Mesenchymal stem cell (in vitro differentiated cells and primary cell): ENCODE measurements around the gene KCNK17.
"Not testable (repeated sequence)": the region's sequence is repeated elsewhere in the genome, so short reads cannot be mapped to it uniquely, and the experiment has no call there.

Source experiments
- DNase-seq: peaks from one replicate; pipeline ENCODE4 v3.0.0-alpha.2; 2013
- H2AFZ ChIP-seq: one replicate; pipeline ENCODE4 v1.6.1; 2013; ENCODE audit warnings: low read depth, mild to moderate bottlenecking, control low read depth, inconsistent platforms, low read length, moderate library complexity
- H2AK5ac ChIP-seq: 2 replicates; pipeline ENCODE4 v1.6.1; 2013; ENCODE audit warnings: low read length, moderate library complexity, mild to moderate bottlenecking, inconsistent platforms; ENCODE audit not compliant: severe bottlenecking
- H2BK120ac ChIP-seq: one replicate; pipeline ENCODE4 v1.6.1; 2013; ENCODE audit warnings: low read depth, mild to moderate bottlenecking, inconsistent platforms, low read length, moderate library complexity
- H2BK12ac ChIP-seq, 2 experiments: one replicate each; pipeline ENCODE4 v1.6.1; 2013; ENCODE audit warnings: inconsistent platforms in 2 of 2, low read length in 2 of 2, mild to moderate bottlenecking in 2 of 2, moderate library complexity in 2 of 2, control low read depth in 1 of 2
- H2BK15ac ChIP-seq: one replicate; pipeline ENCODE4 v1.6.1; 2013; ENCODE audit warnings: mild to moderate bottlenecking, low read depth, inconsistent platforms; ENCODE audit not compliant: poor library complexity, severe bottlenecking
- H2BK5ac ChIP-seq: 2 replicates; pipeline ENCODE4 v1.6.1; 2013; ENCODE audit warnings: low read depth, mild to moderate bottlenecking, low read length, control low read depth, inconsistent platforms; ENCODE audit not compliant: poor library complexity, severe bottlenecking
- H3K14ac ChIP-seq, 2 experiments: one replicate each; pipeline ENCODE4 v1.6.1; 2013; ENCODE audit warnings: inconsistent platforms in 2 of 2, low read length in 2 of 2, control low read depth in 1 of 2, mild to moderate bottlenecking in 1 of 2, moderate library complexity in 1 of 2
- H3K18ac ChIP-seq, 2 experiments: one replicate each; pipeline ENCODE4 v1.6.1; 2013; ENCODE audit warnings: inconsistent platforms in 2 of 2, low read length in 2 of 2, control low read depth in 1 of 2, low read depth in 1 of 2, mild to moderate bottlenecking in 1 of 2
- H3K23ac ChIP-seq, 2 experiments: one replicate each; pipeline ENCODE4 v1.6.1; 2013; ENCODE audit warnings: inconsistent platforms in 2 of 2, low read length in 2 of 2, mild to moderate bottlenecking in 2 of 2, moderate library complexity in 2 of 2, control low read depth in 1 of 2
- H3K27ac ChIP-seq: 2 replicates; pipeline ENCODE4 v1.5.1; 2013; ENCODE audit warnings: mild to moderate bottlenecking, moderate library complexity, low read length, control low read depth, inconsistent platforms; ENCODE audit not compliant: poor library complexity, severe bottlenecking
- H3K27me3 ChIP-seq, 2 experiments: 2 replicates each; pipeline versions ENCODE4 v1.6.1 to v1.7.0; 2013; ENCODE audit warnings: low read length in 2 of 2, mild to moderate bottlenecking in 2 of 2, moderate library complexity in 2 of 2, control low read depth in 1 of 2, inconsistent platforms in 1 of 2; ENCODE audit not compliant: control insufficient read depth in 1 of 2, insufficient read depth in 1 of 2
- H3K36me3 ChIP-seq, 2 experiments: 2 replicates each; pipeline versions ENCODE4 v1.6.1 to v1.7.0; 2013; ENCODE audit warnings: low read length in 2 of 2, control low read depth in 1 of 2, inconsistent platforms in 1 of 2, low read depth in 1 of 2, mild to moderate bottlenecking in 1 of 2; ENCODE audit not compliant: insufficient read depth in 2 of 2, control insufficient read depth in 1 of 2
- H3K4ac ChIP-seq, 2 experiments: one replicate each; pipeline ENCODE4 v1.6.1; 2013; ENCODE audit warnings: inconsistent platforms in 2 of 2, low read length in 2 of 2, mild to moderate bottlenecking in 2 of 2, moderate library complexity in 2 of 2, control low read depth in 1 of 2, low read depth in 1 of 2
- H3K4me1 ChIP-seq: 2 replicates; pipeline ENCODE4 v1.6.1; 2013; ENCODE audit warnings: low read depth, low read length, control low read depth; ENCODE audit not compliant: control insufficient read depth, insufficient read depth
- H3K4me2 ChIP-seq: 2 replicates; pipeline ENCODE4 v1.6.1; 2013; ENCODE audit warnings: low read length, mild to moderate bottlenecking, inconsistent platforms; ENCODE audit not compliant: poor library complexity, severe bottlenecking
- H3K4me3 ChIP-seq, 2 experiments: 2 replicates each; pipeline versions ENCODE4 v1.5.1 to v1.7.0; 2013; ENCODE audit warnings: low read length in 2 of 2, mild to moderate bottlenecking in 2 of 2, control low read depth in 1 of 2, low read depth in 1 of 2; ENCODE audit not compliant: insufficient read depth in 1 of 2
- H3K79me1 ChIP-seq: replicated peaks from 2 replicates; pipeline ENCODE4 v1.6.1; 2013; ENCODE audit warnings: mild to moderate bottlenecking, control low read depth, low read length, inconsistent platforms; ENCODE audit not compliant: poor library complexity, severe bottlenecking
- H3K9ac ChIP-seq: 2 replicates; pipeline ENCODE4 v1.7.0; 2013; ENCODE audit warnings: mild to moderate bottlenecking, low read length, moderate library complexity
- H3K9me3 ChIP-seq: 2 replicates; pipeline ENCODE4 v1.7.0; 2013; ENCODE audit warnings: mild to moderate bottlenecking, low read length; ENCODE audit not compliant: control insufficient read depth
- H4K8ac ChIP-seq: one replicate; pipeline ENCODE4 v1.6.1; 2013; ENCODE audit warnings: inconsistent platforms, mild to moderate bottlenecking, low read length, moderate library complexity
- H4K91ac ChIP-seq: one replicate; pipeline ENCODE4 v1.6.1; 2013; ENCODE audit warnings: mild to moderate bottlenecking, low read length, inconsistent platforms
- WGBS: methylation state at CpG from one replicate; pipeline ENCODE4 v1.1.7; 2013; ENCODE audit warnings: mixed read lengths; 5-methylcytosine and 5-hydroxymethylcytosine counted together

KCNK17 gene

GRCh38 chr6:39289490-39289889 is 24.7 kb downstream of the KCNK17 start:
- Histone ChIP-seq H2BK120ac (no peak overlapping the region), H3K79me1 (no peaks in the 10 kb centered on the region), H2AK5ac (no peak overlapping the region), H3K27ac (no peak overlapping the region), H3K18ac (no peak overlapping the region), H3K9ac (no peak overlapping the region), H3K14ac (no peak overlapping the region), H4K91ac (no peak overlapping the region), H2BK5ac (no peak overlapping the region), H2AFZ (no peak overlapping the region), H3K36me3 (no peaks in the 10 kb centered on the region), H3K9me3 (peaks cover 9% of the 10 kb centered on the region), H3K23ac (no peak overlapping the region), H3K4ac (no peak overlapping the region), H2BK12ac (no peak overlapping the region), H3K4me1 (no peaks in the 10 kb centered on the region), H3K4me3 (no peak overlapping the region), H4K8ac (no peak overlapping the region), H3K4me2 (no peak overlapping the region), H2BK15ac (no peak overlapping the region), H3K27me3 (peaks cover 0 to 24% of the 10 kb centered on the region in 2 experiments)
- no peak for DNase-seq
- WGBS, result 100% methylated on average over 1 of the region's 2 CpGs

GRCh38 chr6:39287601-39288000 is 26.6 kb downstream of the KCNK17 start:
- Histone ChIP-seq H4K8ac (no peak overlapping the region), H3K9me3 (peaks cover 9% of the 10 kb centered on the region), H3K27me3 (peaks cover 4 to 16% of the 10 kb centered on the region in 2 experiments), H3K4ac (no peak overlapping the region), H2BK12ac (no peak overlapping the region), H3K27ac (no peak overlapping the region), H4K91ac (no peak overlapping the region), H3K36me3 (no peaks in the 10 kb centered on the region), H3K23ac (no peak overlapping the region), H3K4me3 (no peak overlapping the region), H2BK15ac (no peak overlapping the region), H2AFZ (no peak overlapping the region), H3K79me1 (no peaks in the 10 kb centered on the region), H2BK120ac (no peak overlapping the region), H3K4me2 (no peak overlapping the region), H3K9ac (no peak overlapping the region), H3K18ac (no peak overlapping the region), H2BK5ac (no peak overlapping the region), H2AK5ac (no peak overlapping the region), H3K4me1 (no peaks in the 10 kb centered on the region), H3K14ac (no peak overlapping the region)
- whole genome bisulfite sequencing, result 91% methylated on average over 3 of the region's 3 CpGs
- DNase-seq, result no peak

- H2BK12ac ChIP-seq, H3K4me2 ChIP-seq, H3K79me1 ChIP-seq, H4K8ac ChIP-seq, H3K4ac ChIP-seq, H2BK15ac ChIP-seq, H4K91ac ChIP-seq, H2AK5ac ChIP-seq, H3K18ac ChIP-seq, H3K9me3 ChIP-seq, H3K36me3 ChIP-seq, H3K23ac ChIP-seq, H3K14ac ChIP-seq, H3K27ac ChIP-seq, H2BK120ac ChIP-seq, H3K4me1 ChIP-seq, H2BK5ac ChIP-seq, H3K4me3 ChIP-seq, DNase-seq, H2AFZ ChIP-seq, H3K9ac ChIP-seq: not testable (repeated sequence)
- WGBS, result 74% methylated on average over 6 of the region's 10 CpGs
- H3K27me3 ChIP-seq, result peaks cover 8 to 14% of the 10 kb centered on the region in 2 experiments
Observed at GRCh38 chr6:39286596-39286995, 27.6 kb downstream of the KCNK17 start.

- no peak overlapping the region for H2AK5ac ChIP-seq
- no peak overlapping the region for H4K91ac ChIP-seq
- no peak overlapping the region for H3K23ac ChIP-seq
- H3K27me3 ChIP-seq, result peaks cover 6 to 8% of the 10 kb centered on the region in 2 experiments
- H3K4me2 ChIP-seq, result no peak overlapping the region
- H3K14ac ChIP-seq, result no peak overlapping the region
- no peak overlapping the region for H3K4me3 ChIP-seq
- no peak overlapping the region for H2BK120ac ChIP-seq
- no peak overlapping the region for H4K8ac ChIP-seq
- H2BK5ac ChIP-seq, result no peak overlapping the region
- H3K9ac ChIP-seq, result no peak overlapping the region
- no peak overlapping the region for H2AFZ ChIP-seq
- 38% methylated on average over 2 of the region's 2 CpGs for WGBS
- no peak overlapping the region for H3K27ac ChIP-seq
- H3K4me1 ChIP-seq, result peaks cover 1% of the 10 kb centered on the region
- no peaks in the 10 kb centered on the region for H3K79me1 ChIP-seq
- H3K9me3 ChIP-seq, result peaks cover 3% of the 10 kb centered on the region
- no peaks in the 10 kb centered on the region for H3K36me3 ChIP-seq
- H2BK12ac ChIP-seq, result no peak overlapping the region
- no peak overlapping the region for H3K18ac ChIP-seq
- H3K4ac ChIP-seq, result no peak overlapping the region
- no peak overlapping the region for H2BK15ac ChIP-seq
- no peak for DNase-seq
Observed at GRCh38 chr6:39282774-39283173, 31.4 kb downstream of the KCNK17 start.
